Adrenal gland (tissue), 5 donors: Measurements from ENCODE around the gene RSRC1.

Source experiments
- POLR2A ChIP-seq, 2 donors: fragments of 450-650 bp; IDR thresholded peaks; one replicate each; pipeline ENCODE4 v1.6.1; 2017; ENCODE audit warnings: antibody characterized with exemption in 2 of 2, mild to moderate bottlenecking in 2 of 2, moderate library complexity in 1 of 2
- TF ChIP-seq, protein P1 (sequence below), 6 experiments: fragments of 450-650 bp in 4 of 6; fragments of 200-600 bp in 2 of 6; sonication (generic) in 1 of 6; IDR thresholded peaks; 1 replicate in 5 of 6; 2 replicates in 1 of 6; pipeline versions ENCODE4 v1.5.1 to v1.8.0; 2016 to 2021; ENCODE audit warnings: antibody characterized with exemption in 6 of 6, mild to moderate bottlenecking in 2 of 6, moderate library complexity in 1 of 6
- donor health status: DM: no; HTN: no; CAD: no.

DNA sequence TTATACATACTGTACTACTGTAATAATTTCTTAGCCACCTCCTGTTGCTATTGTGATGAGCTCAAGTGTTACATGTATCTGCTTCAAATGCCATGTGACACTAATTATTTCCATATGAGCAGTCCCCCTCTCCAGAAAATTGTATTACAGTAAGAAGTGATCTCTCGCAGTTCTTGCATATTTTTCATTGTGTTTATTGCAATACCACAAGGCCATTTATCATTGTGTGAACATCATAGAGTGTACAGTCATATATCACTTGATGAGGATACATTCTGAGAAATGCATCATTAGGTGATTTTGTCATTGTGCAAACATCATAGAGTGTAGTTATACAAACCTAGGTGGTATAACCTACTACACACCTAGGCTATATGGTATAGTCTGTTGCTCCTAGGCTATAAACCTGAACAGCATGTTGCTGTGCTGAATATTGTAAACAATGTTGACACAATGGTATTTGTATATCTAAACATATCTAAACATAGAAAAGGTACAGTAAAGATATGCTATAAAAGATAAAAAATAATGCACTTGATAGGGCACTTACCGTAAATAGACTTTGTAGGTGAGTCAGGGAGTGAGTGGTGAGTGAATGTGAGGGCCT lies 271.5 kb downstream of the RSRC1 start:
- TF ChIP-seq, protein P1, sequence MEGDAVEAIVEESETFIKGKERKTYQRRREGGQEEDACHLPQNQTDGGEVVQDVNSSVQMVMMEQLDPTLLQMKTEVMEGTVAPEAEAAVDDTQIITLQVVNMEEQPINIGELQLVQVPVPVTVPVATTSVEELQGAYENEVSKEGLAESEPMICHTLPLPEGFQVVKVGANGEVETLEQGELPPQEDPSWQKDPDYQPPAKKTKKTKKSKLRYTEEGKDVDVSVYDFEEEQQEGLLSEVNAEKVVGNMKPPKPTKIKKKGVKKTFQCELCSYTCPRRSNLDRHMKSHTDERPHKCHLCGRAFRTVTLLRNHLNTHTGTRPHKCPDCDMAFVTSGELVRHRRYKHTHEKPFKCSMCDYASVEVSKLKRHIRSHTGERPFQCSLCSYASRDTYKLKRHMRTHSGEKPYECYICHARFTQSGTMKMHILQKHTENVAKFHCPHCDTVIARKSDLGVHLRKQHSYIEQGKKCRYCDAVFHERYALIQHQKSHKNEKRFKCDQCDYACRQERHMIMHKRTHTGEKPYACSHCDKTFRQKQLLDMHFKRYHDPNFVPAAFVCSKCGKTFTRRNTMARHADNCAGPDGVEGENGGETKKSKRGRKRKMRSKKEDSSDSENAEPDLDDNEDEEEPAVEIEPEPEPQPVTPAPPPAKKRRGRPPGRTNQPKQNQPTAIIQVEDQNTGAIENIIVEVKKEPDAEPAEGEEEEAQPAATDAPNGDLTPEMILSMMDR (IDR thresholded peaks at IDR 0.05): no peak
- TF ChIP-seq POLR2A (IDR thresholded peaks at IDR 0.05): no peak
